HG03095 (cell line): ENCODE results near the gene KLF15.

Experiments used
- ATAC-seq: cut with Tn5 transposase; IDR thresholded peaks from one replicate; pipeline ENCODE4 v1.9.1; 2021; ENCODE audit warnings: moderate library complexity; ENCODE audit not compliant: unreplicated experiment

The KLF15 gene

DNA sequence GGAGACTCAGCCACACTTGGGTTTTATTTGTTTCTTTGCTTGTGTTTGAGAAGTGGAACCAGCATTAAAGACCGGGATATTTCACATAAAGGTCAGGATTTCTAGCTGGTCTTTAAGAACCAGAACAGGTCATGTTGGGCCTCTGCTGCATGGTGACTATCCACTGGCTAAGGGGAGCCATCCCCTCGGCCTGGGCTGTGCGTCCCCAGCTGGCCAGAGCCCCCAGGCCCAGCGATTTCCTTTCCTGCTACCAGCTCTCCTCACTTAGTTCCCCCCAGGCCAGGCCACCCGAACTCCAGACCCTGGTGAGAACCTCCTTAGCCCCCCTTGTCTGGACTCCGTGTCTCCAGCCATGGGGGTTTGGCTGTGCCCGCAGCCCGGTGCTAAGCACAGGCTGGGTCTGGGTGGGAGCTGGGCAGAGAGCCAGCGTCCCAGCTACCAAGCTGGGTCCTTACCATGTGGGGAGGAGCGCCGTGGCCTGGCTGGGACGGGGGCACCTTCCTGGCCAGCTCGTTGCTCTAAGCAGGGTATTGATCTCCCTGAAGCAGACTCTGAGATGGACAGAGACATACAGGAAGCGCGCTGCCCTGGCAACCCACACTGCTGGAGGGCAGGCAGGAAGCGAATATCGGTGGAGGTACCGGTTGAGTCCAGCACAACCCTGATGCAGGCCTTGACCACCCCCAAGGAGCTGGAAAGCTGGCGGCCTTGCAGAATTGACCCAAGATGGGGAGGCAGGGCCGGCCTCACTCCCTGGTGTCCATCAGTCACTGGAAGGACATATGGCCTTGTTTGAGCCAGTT, 49.4 kb downstream of the KLF15 start:
- ATAC-seq: no peak

DNA sequence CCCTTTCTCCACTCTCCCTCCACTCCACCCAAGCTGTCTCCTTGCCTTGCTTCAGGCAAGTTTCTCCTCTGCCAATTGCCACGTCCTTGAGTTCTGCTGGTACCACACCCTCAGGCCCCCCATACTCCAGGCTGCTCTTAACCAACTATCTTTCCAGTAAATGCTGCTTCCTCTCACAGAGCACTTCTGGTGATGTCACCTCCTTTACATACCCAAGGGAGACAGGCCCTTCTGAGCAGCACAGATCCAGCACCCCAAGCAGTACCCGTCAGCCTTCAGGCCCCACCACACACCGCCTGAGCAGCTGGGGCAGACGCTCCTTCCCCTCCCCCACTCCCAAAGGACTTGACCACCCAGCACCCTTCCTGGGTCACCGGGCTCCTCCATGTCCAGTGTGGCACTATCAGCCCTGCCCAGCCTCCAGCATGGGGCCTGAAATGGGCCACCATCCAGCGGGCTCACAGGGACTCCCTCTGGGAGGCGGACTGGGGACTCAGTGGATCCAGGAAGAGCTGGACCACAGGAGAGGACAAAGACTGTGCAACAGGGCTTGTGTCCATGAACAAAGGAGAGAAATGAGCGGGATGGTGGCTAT, 50.2 kb downstream of the KLF15 start:
- ATAC-seq: no peak

DNA sequence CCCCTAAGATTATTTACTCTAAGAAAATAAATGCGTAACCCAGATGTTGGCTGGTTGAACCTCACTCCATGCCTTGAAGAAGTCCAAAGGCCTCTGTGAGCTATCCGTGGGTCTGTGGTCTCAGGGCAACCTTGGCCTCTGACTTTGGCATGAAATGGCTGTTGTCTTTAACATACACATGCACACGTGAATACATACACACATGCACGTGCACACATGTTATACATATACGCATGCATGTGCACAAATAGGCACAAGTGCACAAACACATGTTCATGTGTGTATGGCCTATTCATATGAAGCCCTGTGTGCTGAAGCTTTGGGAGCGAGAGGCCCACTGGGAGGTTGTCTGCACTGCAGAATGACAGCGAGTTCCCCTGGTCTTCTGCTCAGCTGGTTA, 50.8 kb downstream of the KLF15 start:
- ATAC-seq: no peak

DNA sequence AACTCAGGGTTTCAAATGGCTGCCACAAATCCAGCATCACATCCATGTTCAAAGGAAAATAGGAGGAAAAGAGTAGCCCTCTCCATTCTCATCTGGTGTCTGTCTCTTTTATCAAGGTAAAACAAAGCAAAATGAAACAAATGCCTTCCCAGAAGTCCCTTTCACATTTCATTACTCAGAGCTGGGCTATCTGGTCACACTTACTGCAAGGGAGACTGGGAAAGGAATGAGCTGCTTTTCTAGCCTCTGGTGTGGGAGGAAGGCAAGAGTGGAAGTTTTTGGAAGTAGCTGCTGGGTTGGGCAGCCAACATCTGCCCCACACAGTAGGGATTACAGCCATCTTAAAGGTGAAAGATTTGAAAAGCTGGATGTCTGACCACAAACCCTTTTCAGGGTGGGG, 51.8 kb downstream of the KLF15 start:
- no peak for ATAC-seq

DNA sequence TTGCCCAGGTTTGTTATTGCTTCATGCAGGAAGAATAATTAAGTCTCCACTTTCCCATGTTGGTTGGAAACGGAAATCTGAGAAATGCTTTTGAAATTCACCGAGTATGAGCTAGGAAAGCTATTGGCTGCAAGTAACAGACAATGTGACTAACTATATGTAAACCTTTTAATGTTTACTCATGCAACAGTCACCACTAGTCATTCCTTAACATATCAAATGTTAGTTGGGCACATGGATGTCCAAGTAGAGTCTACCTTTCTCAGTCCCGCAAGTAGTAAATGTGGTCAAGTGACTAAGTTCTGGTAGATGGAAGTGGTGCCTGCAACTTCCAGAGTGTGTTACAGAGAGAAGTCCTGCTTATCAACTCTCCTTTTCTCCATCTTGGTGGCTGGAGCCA, 52.5 kb downstream of the KLF15 start:
- ATAC-seq: no peak

DNA sequence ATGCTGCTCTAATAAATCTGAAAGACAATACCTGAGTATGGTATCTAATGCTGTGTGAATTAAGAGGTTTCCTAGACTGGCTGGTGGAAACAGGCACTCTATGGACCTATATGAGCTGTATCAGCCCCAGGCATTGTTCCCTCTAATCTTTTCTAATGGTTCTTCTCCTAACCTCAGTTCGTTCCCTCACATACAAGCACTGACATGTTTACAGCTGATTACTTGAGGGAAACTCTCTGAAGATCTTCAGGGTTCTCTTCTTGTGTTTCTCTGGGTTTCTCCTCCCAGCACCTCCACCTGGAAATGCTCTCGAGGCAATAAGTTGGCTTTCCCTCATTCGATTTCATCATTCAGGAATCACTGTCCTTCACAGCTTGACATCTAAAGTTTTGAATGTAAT, 52.9 kb downstream of the KLF15 start:
- no peak for ATAC-seq

DNA sequence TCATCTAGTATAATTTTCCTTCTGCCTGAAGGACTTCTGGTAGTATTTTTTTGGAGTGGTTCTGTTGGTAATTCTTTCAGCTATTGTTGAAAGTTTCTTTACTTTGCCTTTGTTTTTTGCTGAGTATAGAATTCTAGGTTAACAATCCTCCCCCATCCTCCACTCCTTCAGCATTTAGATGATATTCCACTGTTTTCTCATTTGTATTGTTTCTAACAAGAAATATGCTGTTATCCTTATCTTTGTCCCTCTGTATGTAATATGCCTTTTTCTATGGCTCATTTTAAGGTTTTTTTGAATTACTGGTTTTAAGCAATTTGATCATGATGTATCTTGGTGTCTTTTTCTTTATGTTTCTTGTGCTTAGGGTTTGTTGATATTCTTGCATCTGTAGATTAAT, 53.9 kb downstream of the KLF15 start:
- ATAC-seq: no peak

DNA sequence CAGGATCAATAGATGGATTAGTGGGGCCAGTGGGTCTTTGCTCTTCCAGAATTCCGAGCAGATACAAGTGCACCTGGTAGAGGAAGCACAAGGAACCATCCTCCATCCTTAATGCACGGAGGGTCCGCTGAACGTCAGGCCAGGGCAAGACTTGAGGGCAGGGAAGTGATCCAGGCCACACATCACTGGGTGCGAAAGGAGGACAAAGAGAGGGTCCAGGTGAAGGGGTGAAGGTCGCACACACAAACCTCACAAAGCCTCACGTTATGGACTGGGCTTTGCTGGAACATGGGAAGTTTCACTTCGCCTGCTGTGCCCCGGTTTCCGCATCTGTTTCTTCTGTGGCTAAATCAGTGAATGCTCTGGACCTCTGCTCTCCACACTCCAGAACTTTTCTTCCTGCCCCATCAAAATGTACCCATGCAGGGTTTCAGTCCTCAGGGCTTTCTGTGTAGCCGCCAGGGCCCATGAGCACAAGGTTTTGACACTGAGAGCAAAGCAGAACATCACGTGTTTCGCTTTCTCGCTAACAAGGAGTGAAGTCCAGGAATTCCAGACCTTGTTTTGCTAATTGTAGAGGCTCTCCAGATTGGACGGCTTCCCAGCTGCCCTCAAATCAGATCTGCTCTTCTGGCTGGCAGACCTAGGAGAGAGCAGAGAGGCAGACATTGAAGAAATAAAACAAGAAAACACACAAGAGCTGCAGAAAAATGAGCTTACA, 56.3 kb downstream of the KLF15 start:
- no peak for ATAC-seq

DNA sequence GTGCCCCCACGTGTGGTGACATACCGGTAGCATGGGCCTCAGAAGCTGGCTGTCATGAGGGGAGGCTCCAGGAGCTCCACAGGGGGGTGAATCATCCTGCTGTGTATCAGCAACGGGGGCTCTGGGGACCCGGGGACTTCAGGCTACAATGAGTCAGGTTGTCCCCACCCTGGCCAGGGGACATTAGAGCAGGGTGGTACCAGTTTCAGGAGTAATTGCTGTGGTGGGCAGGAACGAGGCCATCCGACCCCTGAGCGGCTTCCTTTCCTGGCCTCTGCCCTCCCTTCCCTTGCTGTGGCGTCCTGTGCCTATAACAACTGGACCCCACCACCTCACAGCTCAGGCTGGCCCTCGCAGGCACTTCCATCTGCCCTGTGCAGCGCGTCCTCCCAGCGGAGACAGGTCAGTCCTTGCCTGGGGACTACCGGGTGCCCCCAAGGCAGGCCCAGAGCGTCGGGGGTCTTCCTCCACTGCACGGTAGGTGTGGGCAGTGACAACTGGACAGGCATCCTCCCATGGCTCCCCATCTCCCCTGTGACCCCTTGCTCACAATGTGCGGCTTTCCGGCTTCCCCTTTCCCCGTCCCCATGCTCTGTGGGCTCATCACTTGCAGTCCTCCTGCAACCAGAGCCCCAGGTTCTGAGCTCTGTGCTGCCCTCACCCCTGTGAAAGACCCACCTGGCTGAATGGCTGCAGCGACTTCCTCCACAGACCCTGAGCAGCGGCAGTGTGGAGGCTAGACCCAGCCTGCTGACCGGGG, 57.0 kb downstream of the KLF15 start:
- ATAC-seq: no peak

DNA sequence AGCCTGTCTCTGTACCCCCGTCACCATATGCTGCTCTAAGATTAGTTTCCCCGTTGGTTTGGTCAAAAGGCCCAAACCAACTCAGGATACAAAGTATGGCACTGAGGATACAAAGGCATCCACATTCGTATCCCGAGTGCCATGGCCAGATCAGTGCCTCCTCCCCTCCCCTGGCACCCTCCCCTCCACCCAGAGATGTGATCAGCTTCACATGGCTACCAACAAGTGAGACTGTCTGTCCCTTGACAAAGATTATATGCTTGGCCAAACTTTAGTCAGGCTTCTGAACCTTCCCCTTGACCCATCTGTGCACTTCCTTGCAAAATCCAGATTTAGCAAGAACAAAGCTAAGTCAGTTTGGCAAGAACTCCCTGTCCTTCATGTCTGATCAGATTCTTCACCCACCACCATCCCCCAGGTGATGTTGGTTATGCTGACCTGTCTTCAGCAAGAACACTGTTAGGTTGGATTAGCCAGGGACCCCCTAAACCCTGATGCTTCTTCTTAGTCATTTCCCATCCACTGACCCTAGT, 61.7 kb downstream of the KLF15 start:
- no peak for ATAC-seq

DNA sequence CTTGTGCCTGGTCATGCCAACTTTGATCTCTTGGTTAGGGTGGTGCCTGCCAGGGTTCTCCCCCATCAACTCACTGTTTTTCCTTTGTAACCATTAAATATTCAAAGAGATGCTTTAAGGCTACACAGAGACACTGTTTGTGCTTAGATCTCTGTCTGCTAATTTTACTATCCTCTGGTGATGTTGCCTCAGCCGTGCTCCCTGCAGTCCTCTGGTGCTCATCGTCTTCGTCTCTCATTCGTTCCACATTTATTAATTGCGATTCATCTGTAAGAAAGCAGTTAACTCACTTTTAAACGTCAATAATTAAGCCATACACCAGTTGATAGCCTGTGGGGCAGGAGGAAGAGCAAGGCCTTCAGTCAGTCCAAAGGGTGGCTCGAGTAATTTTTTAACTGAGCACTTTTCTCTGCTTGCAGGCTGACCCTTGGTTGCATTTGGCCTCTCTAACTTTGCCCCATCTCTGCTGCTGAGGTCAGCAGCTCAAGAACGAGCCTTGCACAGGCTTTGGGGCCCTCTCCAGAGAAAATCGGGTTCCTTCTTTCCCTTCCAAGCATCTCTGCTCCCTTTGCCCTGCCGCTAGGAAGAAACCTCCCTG, 62.9 kb downstream of the KLF15 start:
- no peak for ATAC-seq

DNA sequence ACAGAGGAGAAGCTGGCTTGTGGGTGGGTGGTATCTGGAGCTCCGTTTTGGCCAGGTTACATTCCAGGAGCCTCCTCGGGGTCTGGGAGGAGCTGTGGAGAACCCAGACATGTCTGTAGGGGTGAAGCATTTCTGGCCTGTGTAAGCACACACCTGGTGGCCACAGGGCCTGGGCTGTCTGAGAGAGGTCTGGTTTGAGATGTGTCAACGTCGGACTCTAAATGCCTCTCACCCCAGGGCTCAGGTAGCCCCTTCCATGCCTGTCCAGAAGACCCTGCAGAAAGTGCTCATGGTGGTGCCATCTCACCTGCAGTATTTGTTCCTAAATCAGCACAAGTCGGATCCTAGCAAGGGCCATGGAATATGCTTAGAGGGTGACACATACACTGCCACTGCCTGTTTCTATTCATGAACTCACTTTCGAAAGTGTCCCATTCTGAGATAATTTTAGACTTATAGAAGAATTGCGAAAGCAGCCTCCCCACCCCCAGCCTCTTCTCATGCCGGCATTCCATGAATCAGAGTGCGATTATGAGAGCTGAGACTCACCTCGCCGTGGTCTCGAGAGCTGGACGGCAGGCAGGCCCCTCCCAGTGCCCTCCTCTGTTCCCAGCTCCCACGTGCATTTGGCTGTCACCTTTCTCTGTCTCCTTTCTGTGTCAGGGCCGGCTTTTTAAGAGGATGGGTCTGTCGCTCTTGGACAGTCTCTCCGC, 63.7 kb downstream of the KLF15 start:
- ATAC-seq: no peak
